GM18502 (cell line): Measurements from ENCODE around the gene TUBD1.
"Not testable (repeated sequence)": the region's sequence is repeated elsewhere in the genome, so short reads cannot be mapped to it uniquely, and the experiment has no call there.

Experiments
- ATAC-seq: cut with Tn5 transposase; IDR thresholded peaks from one replicate; pipeline ENCODE4 v1.9.1; 2021; ENCODE audit warnings: mild to moderate bottlenecking; ENCODE audit not compliant: unreplicated experiment, poor library complexity

TUBD1 gene

GRCh38 chr17:59846394-59847165 is 46.2 kb downstream of the TUBD1 start:
- peak; percentile 58 for ATAC-seq

- no peak for ATAC-seq
These were observed 46.9 kb downstream of the TUBD1 start for GRCh38 chr17:59845595-59846393.

DNA sequence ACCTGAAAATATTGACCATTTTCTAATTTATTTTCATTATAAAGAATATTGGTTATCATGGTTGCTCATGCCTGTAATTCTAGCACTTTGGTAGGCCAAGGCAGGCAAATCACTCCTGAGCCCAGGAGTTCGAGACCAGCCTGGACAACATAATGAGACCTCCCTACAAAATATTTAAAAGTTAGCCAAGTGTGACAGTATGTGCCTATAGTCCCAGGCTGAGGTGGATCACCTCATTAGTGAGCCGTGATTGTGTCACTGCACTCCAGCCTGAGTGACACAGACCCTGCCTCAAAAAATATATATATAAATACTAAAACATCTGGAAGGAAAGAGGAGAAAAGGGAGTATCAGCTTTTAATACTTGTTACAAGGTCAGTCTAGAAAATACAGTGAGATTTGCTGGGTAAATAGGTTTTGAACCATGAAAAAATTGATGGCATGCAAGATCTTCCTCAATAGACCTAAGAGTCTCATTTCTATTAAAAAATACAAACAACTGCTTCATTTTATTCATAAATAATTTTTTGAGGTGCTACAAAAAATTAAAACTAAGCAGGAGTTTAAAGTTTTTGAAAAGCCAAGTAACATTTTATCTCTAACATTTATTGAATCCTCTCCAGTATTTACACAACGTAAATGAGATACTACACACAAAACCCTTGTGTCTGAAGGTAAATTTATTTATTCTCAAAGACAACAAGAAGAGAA is 47.7 kb downstream of the TUBD1 start:
- ATAC-seq = no peak

DNA sequence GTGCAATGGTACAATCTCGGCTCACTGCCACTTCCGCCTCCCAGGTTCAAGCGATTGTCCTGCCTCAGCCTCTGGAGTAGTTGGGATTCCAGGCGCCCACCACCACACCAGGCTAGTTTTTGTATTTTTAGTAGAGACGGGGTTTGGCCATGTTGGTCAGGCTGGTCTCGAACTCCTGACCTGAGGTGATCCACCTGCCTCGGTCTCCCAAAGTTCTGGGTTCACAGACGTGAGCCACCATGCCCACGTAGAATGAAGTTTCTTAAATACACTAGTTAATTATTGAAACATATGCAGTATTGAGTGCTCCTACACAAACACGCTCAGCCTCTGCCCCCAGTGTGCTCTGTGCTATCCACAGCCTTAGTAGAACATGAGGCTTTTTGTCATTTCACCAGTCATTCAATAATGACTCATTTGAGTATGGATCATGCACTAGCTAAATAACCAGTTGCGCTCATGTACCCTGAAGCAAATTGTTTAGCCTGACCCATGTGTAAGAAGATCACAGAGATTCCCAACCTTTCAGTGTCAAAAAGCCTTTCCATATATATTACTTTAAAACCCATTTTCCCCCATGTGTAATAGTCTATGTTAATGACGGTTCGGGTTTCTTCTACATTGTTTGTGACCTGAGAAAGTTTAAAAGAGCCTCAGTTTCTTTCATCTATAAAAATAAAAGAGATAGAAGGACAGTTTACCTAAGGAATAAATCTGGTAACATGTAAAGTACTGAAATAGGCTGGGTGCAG is 49.7 kb downstream of the TUBD1 start:
- no peak for ATAC-seq

DNA sequence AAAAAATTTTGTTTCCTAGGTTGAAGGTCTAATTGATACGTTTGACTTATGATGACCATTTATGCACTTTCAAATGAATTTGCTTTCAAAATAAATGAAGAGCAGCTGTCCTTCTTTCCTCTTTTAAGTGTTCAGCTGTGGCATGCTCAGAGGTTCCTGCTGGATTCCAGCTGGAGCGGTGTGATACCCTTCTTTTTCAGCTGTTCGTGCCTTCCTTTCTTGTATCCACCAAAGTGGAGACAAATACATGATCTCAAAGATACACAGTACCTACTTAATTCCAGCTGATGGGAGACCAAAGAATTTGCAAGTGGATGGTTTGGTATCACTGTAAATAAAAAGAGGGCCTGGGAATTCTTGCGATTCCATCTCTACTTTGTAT is 50.9 kb downstream of the TUBD1 start:
- ATAC-seq = not testable (repeated sequence)

DNA sequence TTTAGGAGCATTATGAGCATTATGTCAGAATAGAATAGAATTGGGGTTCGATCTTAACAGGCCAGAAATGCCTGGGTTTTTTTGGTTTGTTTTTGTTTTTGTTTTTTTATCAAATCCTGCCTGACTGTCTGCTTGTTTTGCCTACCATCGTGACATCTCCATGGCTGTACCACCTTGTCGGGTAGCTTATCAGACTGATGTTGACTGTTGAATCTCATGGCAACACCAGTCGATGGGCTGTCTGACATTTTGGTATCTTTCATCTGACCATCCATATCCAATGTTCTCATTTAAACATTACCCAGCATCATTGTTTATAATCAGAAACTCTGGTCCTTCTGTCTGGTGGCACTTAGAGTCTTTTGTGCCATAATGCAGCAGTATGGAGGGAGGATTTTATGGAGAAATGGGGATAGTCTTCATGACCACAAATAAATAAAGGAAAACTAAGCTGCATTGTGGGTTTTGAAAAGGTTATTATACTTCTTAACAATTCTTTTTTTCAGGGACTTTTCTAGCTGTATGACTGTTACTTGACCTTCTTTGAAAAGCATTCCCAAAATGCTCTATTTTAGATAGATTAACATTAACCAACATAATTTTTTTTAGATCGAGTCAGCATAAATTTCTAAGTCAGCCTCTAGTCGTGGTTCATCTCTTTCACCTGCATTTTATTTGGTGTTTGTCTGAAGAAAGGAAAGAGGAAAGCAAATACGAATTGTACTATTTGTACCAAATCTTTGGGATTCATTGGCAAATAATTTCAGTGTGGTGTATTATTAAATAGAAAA is 51.5 kb downstream of the TUBD1 start:
- ATAC-seq = not testable (repeated sequence)

DNA sequence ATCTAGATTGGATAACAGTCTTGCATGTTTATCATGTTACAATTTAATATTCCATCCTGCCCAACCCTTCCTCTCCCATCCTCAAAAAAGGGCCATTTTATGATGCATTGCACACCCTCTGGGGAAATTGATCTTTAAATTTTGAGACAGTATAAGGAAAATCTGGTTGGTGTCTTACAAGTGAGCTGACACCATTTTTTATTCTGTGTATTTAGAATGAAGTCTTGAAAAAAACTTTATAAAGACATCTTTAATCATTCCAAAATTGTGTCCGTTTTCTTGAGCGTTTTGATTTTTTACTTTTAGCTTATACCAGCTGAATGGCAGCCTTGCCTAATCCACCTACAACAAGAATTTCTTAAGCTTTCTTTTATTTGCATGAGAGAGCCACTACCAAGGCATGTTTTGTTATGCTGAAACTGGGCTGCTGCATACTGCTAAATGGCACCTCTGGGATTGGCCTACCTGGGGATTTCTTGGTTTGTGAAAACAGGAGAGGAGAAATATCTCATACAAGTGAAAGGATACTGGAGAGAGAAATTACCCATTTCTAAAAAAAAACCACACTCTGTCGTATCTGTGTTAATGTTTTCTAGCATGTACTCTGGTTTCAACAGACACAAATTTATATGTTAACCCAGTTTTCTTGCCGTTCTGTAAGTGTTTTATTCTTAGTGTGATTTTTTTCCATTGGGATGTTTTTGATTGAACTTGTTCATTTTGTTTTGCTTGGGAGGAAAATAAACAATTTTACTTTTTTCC is 52.2 kb downstream of the TUBD1 start:
- ATAC-seq = no peak

- ATAC-seq = no peak
These were observed 53.0 kb downstream of the TUBD1 start for GRCh38 chr17:59839651-59840328.

- ATAC-seq = no peak
These were observed 54.5 kb downstream of the TUBD1 start for GRCh38 chr17:59838052-59838916.

DNA sequence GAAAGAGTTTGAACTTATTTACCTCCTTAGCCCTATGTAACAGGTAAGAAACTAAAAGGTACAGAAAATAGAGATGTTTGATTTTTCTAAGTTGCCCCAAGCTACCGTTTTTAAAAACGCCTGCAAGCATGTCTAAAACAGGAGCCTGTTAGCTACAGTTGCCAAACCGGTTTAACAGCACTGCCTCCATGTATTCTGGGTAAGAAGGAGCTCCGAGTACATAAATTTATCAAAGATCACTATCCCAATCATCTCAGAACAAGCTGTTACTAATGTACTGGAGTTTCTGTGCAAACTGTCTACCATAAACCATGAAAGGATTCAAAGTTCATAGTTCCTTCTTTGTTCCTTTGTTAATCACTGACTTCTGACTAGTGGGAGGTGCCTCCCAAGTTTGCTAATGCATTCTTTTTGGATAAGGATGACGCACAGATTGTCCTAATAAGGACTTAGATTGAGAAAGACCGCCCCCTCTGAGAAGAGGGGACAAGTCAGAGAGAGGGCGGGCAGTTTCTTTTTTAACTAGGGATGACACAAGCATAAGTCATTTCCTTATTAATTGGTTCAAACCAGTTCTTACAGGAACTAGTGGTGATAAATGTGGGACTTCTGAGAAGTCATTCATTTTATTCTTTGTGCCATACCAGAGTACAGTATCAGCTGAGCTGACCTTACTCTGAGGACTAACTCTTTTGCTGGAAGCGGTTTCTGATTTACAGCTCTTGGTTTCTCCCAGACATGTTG is 55.3 kb downstream of the TUBD1 start:
- ATAC-seq = peak; percentile 78

DNA sequence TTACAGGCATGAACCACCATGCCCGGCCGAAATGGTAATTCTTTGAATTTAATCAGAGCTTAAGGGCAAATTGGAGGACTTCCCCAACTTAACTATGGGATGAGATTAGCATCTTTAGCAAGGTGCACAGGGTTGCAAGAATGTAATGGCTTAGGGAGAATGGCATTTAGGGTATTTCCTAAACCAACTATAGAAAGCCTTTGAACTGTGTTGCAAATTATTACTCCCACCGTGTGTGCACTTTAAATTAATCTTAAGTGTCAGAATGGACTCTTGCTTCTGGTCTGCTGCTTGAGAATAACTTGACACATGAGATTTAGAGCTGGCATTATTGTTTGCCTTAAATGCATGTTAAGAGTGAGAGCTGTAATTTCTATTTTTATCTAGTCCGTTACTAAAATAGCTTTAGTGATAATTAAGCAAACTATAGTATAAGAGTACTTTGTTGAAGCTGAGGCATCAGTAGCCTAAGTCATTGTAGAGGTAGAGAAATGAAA is 59.8 kb downstream of the TUBD1 start:
- no peak for ATAC-seq

DNA sequence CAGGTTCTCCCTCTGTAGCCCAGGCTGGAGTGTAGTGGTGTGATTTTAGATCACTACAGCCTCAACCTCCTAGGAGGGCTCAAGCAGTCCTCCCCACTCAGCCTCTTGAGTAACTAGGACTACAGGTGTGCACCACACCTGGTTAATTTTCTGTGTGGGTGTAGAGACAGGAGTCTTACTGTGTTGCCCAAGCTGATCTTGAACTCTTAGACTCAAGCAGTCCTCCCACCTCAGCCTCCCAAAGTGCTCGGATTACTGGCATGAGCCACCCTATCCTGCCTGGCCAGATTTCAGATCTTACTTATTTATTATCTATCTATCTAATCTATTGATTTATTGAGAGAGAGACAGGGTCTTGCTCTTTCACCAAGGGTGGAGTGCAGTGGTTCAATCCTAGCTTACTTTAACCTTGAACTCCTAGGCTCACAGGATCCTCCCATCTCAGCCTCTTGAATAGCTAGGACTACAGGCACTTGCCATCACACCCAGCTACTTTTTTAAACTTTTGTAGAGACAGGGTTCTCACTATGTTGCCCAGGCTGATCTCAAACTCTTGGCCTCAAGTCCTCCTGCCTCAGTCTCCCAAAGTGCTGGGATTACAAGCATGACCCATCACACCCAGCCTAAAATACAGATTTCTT is 61.8 kb downstream of the TUBD1 start:
- no peak for ATAC-seq

DNA sequence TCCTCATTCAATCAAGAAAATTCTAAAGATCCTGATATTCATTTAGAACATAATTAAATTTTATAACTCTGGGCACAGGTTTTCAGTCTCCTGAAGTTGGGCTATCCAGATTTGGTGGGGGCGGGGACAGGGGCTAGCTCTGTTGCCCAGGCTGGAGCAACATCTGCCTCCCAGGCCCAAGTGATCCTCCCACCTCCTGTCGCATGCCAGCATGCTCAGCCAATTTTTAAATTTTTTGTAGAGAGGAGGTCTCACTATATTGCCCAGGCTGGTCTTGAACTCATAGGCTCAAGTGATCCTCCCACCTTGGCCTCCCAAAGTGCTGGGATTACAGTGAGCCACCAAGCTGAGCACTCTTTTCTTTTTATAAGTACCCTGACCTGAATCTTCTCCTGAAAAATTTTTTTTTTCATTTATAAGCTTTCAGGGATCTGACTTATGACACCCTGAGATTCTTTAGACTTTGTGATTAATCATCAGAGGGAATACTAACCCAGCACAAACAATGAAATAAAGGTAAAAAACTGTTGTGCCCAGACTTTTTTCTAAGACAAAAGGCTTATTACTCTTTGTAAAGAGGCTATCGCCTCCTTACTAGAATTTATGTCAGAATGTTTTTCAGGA is 62.6 kb downstream of the TUBD1 start:
- ATAC-seq = no peak

GRCh38 chr17:59829217-59830006 is 63.3 kb downstream of the TUBD1 start:
- peak; percentile 80 for ATAC-seq

DNA sequence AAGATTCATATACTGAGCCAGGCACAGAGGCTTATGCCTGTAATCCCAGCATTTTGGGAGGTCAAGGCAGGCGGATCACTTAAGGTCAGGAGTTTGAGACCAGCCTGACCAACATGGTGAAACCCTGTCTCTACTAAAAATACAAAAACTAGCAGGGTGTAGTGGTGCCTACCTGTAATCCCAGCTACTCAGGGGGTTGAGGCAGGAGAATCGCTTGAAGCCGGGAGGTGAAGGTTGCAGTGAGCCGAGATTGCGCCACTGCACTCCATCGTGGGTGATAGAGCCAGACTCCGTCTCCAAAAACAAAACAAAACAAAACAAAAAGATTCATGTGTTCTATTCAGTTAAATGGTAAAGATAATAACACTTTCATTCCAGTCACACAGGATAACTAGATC is 63.9 kb downstream of the TUBD1 start:
- peak; percentile 1 for ATAC-seq
